HEK293 (cell line): Measurements from ENCODE around the gene BATF2.

Experiments
- CTCF ChIA-PET: fragments of 350-600 bp; formaldehyde crosslinking; extraction: SDS; loops from one replicate; lab custom pipeline; 2021; ENCODE audit warnings: antibody characterized with exemption; lab: Yijun Ruan, JAX
- POLR2A ChIA-PET: fragments of 300-600 bp; formaldehyde crosslinking; extraction: SDS; loops from one replicate; lab custom pipeline; 2020; ENCODE audit warnings: antibody characterized with exemption, inconsistent platforms; lab: Yijun Ruan, JAX
- H3K27ac ChIP-seq: fragments of 200-500 bp; sonication (Bioruptor generic); 2 replicates; pipeline ENCODE4 v1.5.1; 2014; ENCODE audit warnings: low read depth, low read length, control low read depth, inconsistent platforms; ENCODE audit errors: extremely low read depth
- H3K36me3 ChIP-seq, 2 experiments: fragments of 200-500 bp in 1 of 2; sonication (Bioruptor generic) in 1 of 2; 1 replicate in 1 of 2; 2 replicates in 1 of 2; pipeline ENCODE4 v1.5.1; 2014 to 2017; ENCODE audit warnings: inconsistent platforms in 2 of 2, low read length in 2 of 2; ENCODE audit not compliant: control insufficient read depth in 2 of 2, insufficient read depth in 1 of 2
- H3K4me1 ChIP-seq: fragments of 200-500 bp; sonication (Bioruptor generic); 2 replicates; pipeline ENCODE4 v1.5.1; 2014; ENCODE audit warnings: mild to moderate bottlenecking, low read length, inconsistent platforms; ENCODE audit not compliant: control insufficient read depth, insufficient read depth
- H3K4me3 ChIP-seq: 2 replicates; pipeline ENCODE4 v1.5.1; 2011; ENCODE audit warnings: low read depth, mild to moderate bottlenecking, control low read depth, low read length, moderate library complexity
- H3K9me3 ChIP-seq: fragments of 200-500 bp; sonication (Bioruptor generic); 2 replicates; pipeline ENCODE4 v1.5.1; 2014; ENCODE audit warnings: low read depth, low read length, inconsistent platforms; ENCODE audit not compliant: control insufficient read depth, insufficient read depth
- HOXA7 ChIP-seq: sonication (generic); formaldehyde crosslinking; IDR thresholded peaks from 2 replicates; pipeline ENCODE4 v1.8.1; 2022; ENCODE audit warnings: missing genetic modification reagents, borderline replicate concordance
- KLF7 ChIP-seq: fragments of 450-650 bp; formaldehyde crosslinking; IDR thresholded peaks from 2 replicates; pipeline ENCODE4 v1.5.1; 2016; ENCODE audit warnings: missing biosample characterization, missing genetic modification characterization, borderline replicate concordance
- ZNF10 ChIP-seq: fragments of 450-650 bp; formaldehyde crosslinking; IDR thresholded peaks from 2 replicates; pipeline ENCODE4 v1.5.1; 2017; ENCODE audit warnings: missing biosample characterization, missing genetic modification characterization
- ZNF248 ChIP-seq: fragments of 450-650 bp; formaldehyde crosslinking; IDR thresholded peaks from 2 replicates; pipeline ENCODE4 v1.5.1; 2017; ENCODE audit warnings: missing biosample characterization, missing genetic modification characterization
- ZNF341 ChIP-seq: fragments of 450-650 bp; formaldehyde crosslinking; IDR thresholded peaks from 2 replicates; pipeline ENCODE4; 2016; ENCODE audit warnings: low read depth, missing biosample characterization, missing genetic modification characterization
- ZNF449 ChIP-seq: fragments of 450-650 bp; formaldehyde crosslinking; IDR thresholded peaks from 2 replicates; pipeline ENCODE4 v1.5.1; 2017; ENCODE audit warnings: missing biosample characterization, mild to moderate bottlenecking, missing genetic modification characterization, moderate library complexity
- ZNF488 ChIP-seq: fragments of 450-650 bp; formaldehyde crosslinking; IDR thresholded peaks from 2 replicates; pipeline ENCODE4 v1.5.1; 2016; ENCODE audit warnings: missing biosample characterization, missing genetic modification characterization
- ZNF513 ChIP-seq: fragments of 450-650 bp; IDR thresholded peaks from 2 replicates; pipeline ENCODE4 v1.5.1; 2018; ENCODE audit warnings: missing biosample characterization, missing genetic modification characterization
- ZNF585B ChIP-seq: fragments of 450-650 bp; formaldehyde crosslinking; IDR thresholded peaks from 2 replicates; pipeline ENCODE4 v1.5.1; 2016; ENCODE audit warnings: missing biosample characterization, missing genetic modification characterization
- ZNF629 ChIP-seq: fragments of 450-650 bp; formaldehyde crosslinking; IDR thresholded peaks from 2 replicates; pipeline ENCODE4 v1.5.1; 2017; ENCODE audit warnings: missing biosample characterization, missing genetic modification characterization
- ZNF654 ChIP-seq: fragments of 450-650 bp; formaldehyde crosslinking; IDR thresholded peaks from 2 replicates; pipeline ENCODE4 v1.5.1; 2016; ENCODE audit warnings: low read depth, missing biosample characterization, missing genetic modification characterization
- ZNF791 ChIP-seq: fragments of 450-650 bp; formaldehyde crosslinking; IDR thresholded peaks from 2 replicates; pipeline ENCODE4 v1.5.1; 2016; ENCODE audit warnings: missing biosample characterization, missing genetic modification characterization
- TF ChIP-seq, protein P1 (sequence below): fragments of 450-650 bp; formaldehyde crosslinking; IDR thresholded peaks from 2 replicates; pipeline ENCODE4 v1.5.1; 2017; ENCODE audit warnings: missing biosample characterization, missing genetic modification characterization
- TF ChIP-seq, protein P2 (sequence below): fragments of 450-650 bp; formaldehyde crosslinking; IDR thresholded peaks from 2 replicates; pipeline ENCODE4 v1.5.1; 2016; ENCODE audit warnings: missing biosample characterization, missing genetic modification characterization

The BATF2 gene

DNA sequence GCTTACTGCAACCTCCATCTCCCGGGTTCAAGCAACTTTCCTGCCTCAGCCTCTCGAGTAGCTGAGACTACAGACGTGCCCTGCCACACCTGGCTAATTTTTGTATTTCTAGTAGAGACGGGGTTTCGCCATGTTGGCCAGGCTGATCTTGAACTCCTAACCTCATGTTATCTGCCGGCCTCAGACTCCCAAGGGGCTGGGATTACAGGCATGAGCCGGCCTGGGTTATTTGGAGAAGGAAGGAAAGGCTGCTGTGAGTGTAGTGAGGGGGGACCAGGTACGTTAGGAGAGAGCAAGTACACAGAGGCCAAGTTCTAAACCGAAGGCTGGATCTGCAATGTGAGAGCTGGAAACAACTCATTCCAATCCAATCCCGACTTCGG, 453 bp downstream of the BATF2 start (continued):
- no peak for TF ChIP-seq HOXA7 (CRISPR knock-in tag)

GRCh38 chr11:64994318-64994717, 2.5 kb downstream of the BATF2 start:
- Histone ChIP-seq H3K27ac (no peak overlapping the region), H3K4me3 (no peak overlapping the region), H3K36me3 (no peaks in the 10 kb centered on the region), H3K4me1 (no peaks in the 10 kb centered on the region), H3K9me3 (no peaks in the 10 kb centered on the region)
- TF ChIP-seq ZNF585B (tag by site-specific recombination): no peak
- TF ChIP-seq ZNF654 (tag by site-specific recombination): no peak
- POLR2A ChIA-PET: no interaction called here
- CTCF ChIA-PET: no interaction called here

- TF ChIP-seq ZNF791 (tag by site-specific recombination): no peak
- TF ChIP-seq ZNF629: no peak
- TF ChIP-seq ZNF513 (tag by site-specific recombination): no peak
- no peak for TF ChIP-seq ZNF10
- no peak for TF ChIP-seq ZNF341 (tag by site-specific recombination)
- no peak for TF ChIP-seq ZNF449 (tag by site-specific recombination)
- TF ChIP-seq, protein P1, sequence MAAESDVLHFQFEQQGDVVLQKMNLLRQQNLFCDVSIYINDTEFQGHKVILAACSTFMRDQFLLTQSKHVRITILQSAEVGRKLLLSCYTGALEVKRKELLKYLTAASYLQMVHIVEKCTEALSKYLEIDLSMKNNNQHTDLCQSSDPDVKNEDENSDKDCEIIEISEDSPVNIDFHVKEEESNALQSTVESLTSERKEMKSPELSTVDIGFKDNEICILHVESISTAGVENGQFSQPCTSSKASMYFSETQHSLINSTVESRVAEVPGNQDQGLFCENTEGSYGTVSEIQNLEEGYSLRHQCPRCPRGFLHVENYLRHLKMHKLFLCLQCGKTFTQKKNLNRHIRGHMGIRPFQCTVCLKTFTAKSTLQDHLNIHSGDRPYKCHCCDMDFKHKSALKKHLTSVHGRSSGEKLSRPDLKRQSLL (tag by site-specific recombination): 0 out of 2 replicates have a peak, but pooled peaks have one; percentile 39
- POLR2A ChIA-PET: no interaction called here
- H3K27ac ChIP-seq: no peak overlapping the region
- H3K36me3 ChIP-seq: no peaks in the 10 kb centered on the region
- CTCF ChIA-PET: no interaction called here
- no peaks in the 10 kb centered on the region for H3K9me3 ChIP-seq
- H3K4me1 ChIP-seq: no peaks in the 10 kb centered on the region
- H3K4me3 ChIP-seq: no peak overlapping the region
Observed at GRCh38 chr11:64990222-64990923, 6.4 kb downstream of the BATF2 start.

GRCh38 chr11:64989416-64989815, 7.4 kb downstream of the BATF2 start:
- Histone ChIP-seq H3K27ac (no peak overlapping the region), H3K4me3 (no peak overlapping the region), H3K9me3 (no peaks in the 10 kb centered on the region), H3K4me1 (no peaks in the 10 kb centered on the region), H3K36me3 (no peaks in the 10 kb centered on the region)
- POLR2A ChIA-PET: no interaction called here
- TF ChIP-seq KLF7 (tag by site-specific recombination) (no peak), ZNF248 (tag by site-specific recombination) (no peak), ZNF488 (no peak)
- TF ChIP-seq, protein P2, sequence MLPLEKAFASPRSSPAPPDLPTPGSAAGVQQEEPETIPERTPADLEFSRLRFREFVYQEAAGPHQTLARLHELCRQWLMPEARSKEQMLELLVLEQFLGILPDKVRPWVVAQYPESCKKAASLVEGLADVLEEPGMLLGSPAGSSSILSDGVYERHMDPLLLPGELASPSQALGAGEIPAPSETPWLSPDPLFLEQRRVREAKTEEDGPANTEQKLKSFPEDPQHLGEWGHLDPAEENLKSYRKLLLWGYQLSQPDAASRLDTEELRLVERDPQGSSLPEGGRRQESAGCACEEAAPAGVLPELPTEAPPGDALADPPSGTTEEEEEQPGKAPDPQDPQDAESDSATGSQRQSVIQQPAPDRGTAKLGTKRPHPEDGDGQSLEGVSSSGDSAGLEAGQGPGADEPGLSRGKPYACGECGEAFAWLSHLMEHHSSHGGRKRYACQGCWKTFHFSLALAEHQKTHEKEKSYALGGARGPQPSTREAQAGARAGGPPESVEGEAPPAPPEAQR (tag by site-specific recombination): no peak
- CTCF ChIA-PET: interaction anchor here (0.7 kb wide), 1 partner anchor 122 kb away, joined by 3 read pairs; no protein-coding TSS in a partner anchor
